ENCODE results near the gene LYSMD2. TPM values are rescaled to one million over a fixed set of nuclear protein-coding genes. Genes with fewer than 3 reads are reported as not detected.
A peak's percentile ranks its signal among the peaks of the same experiment; 100 is the strongest.

LYSMD2 gene
- total RNA-seq, 1 donor from 2014 or later, result 16.4 TPM

GRCh38 chr15:51752888-51753287 is 15.4 kb upstream of the LYSMD2 start:
- no peak for DNase-seq (ENCODE audit: low read depth in 2 of 2)

DNA sequence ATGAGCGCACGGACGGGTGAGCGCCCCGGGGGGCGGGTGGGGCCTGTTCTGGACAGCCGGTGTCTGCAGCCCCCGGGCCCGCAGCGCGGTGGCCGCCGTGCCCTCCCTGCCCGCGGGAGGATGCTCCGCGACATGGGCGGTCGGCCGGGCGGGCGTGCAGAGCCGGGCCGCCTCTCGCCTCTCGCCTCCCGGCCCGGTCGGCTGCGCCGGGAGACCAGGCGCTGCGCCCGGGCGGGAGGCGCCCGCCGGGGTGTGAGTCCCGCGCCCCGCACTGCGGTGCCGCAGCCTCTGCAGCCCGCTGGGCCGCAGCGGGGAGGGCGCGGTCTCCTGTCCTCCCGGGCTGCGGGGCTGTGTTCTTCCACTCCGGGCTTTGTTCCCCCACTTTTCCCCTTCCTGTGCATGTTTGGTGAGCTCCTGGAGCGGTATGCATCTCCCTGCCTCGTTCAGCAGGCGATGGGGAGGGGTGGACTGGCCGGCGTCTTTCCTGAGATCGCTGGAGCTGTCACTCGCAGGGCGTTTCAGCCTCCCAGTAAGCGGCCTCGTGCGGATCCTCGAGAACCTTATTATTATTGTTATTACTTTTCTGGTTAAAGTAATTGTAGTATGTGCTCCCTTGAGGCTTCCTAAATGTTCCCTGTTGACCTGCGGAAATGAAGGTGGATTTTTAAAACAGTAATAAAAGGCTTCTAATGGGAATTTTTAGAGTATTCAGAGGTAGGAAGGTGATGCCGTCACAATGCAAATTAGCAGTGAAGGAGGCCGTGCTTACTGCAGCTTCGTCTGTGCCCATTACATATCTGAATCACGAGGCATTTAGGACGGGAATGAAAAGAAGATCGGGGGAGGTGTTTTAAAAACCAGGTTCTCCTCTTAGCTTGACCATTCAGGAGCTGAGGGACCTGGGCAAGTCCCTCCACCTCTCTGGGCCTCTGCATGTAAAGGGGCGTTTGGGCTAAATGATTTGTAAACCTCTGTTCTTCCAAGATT is 14.5 kb upstream of the LYSMD2 start:
- DNase-seq (ENCODE audit: low read depth in 2 of 2), result peak in 1 of 2 donors; percentile 53

DNA sequence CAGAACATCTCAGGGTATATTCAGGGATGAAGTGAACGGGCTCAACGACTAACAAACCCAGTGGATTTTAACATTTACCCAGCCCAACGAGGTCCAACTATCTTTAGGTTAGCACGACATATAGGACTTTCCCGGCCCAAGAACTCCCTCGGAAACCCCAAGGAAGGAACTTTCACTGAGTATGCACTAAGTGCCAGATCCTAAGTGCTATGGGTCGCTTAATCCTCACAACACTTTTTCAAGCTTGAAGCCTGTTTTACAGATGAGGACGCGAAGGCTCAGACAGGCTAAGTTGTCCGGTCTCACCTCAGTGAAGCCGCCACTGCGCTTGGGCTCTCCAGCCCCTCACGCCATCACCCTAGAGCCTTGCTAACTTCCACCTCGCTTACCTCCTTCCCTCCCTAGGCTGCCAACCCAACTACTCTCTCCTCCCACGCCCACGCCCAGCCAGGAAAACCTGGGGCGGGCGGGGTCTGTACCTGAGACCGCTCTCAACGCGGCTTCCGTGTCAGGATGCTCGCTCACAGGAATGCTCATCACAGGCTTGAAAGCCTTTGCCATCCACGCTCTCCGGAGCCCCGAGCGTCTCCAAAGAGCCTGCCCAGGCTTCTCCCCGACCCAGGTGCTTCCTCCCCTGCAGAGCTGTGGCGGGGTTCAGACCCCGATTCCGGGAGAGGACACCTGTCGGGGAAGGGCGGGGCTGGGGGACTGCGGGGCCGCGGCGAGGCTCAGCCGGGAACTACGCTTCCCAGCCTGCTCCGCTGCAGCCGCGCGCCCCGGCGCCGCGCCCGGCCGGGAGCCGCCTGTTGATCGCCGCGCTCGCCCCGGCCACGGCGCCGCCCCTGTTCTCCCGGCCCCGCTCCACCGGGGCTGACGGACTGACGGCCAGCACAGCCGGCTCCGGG is 13.6 kb upstream of the LYSMD2 start, which contains the start of gene TMOD2:
TMOD2 (plus strand) TSS at position 806 of the 905 bp plus-strand sequence. CDS start 14,845 bp downstream, outside the sequence.
- DNase-seq (ENCODE audit: low read depth in 2 of 2), result peak in 1 of 2 donors; percentile 40

DNA sequence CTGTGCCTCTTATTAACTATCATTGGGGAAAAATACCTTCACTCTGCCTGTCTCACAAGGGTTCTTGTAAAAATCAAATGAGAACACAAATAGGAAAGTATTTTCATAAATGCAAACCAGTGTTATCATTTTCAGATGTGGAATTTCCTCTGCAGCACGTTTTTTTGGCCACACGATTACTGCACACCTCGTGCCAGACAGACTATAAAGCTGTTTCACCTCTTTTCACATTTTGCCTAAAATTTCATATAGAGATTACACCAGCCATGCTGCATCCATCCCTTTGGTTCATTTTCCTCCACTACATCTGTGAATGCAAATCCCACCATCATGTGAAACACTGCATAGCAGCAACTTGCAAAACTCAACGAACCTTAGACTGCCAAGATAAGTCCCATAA is 12.7 kb upstream of the LYSMD2 start:
- no peak for DNase-seq (ENCODE audit: low read depth in 2 of 2)

DNA sequence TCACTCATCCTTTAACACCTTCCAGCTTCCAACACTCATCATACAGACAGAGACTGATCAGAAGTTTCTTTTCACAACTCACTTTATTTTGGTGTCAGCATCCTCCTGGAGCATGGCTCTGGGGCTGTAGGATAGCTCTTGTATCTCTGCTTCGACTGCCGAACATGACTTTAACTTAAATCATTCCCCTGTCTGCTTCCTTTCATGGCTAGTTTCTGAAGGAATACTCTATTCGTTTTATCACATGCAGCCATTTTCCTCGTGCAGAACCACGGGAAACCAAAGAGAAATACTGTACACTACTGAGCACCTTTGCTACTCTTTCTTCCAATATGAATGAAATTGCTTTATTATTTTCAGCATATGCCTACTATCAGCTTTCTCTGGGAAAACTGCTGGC is 11.9 kb upstream of the LYSMD2 start:
- DNase-seq (ENCODE audit: low read depth in 2 of 2), result no peak

DNA sequence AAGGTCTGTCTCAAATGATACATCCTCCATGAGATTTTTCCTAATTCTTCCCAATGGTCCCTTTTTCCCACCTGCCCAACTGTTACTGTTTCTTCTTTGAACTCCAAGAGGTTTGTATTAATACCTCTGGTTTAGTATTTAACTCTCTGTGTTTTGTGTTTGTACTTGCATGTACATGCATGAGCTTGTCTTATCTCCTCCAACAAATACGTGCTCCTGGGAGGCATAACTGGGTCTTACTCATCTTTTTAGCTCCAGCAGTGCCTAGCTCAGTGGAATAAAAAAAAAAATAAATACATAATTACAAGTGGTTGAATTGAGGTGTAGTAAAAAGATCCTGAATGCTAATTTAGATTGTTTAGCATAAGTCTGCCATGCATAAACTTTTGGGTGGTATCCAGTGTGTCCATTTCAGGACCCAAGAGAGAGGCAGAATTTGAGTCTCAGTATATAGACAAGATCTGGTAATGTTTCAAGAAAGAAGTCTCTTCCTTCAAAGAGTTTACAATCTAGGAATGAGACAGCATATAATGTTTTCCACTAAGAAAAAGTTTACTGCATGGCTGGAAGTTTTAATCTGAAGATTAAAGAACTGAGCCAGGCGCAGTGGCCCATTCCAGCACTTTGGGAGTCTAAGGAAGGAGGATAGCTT is 1.7 kb upstream of the LYSMD2 start:
- no peak for DNase-seq (ENCODE audit: low read depth in 2 of 2)

DNA sequence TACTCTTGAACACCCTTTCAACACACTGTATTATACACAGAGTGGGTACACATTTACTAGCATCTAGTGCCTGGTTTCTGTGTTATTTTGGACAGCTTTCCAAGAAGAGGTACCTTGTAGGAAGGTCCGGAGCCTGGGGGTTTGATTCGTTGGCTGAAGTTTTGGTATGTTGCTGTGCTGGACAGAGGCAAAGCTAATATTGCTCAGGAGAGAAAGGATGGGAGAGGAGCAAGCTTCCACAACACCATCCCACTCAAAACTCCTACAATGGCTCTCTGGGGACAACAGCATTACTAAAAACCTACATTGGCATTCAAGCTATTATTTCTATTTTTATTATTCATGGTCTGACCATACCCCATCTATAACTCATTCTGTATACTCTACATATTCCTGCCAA is 1.1 kb upstream of the LYSMD2 start:
- no peak for DNase-seq (ENCODE audit: low read depth in 2 of 2)

DNA sequence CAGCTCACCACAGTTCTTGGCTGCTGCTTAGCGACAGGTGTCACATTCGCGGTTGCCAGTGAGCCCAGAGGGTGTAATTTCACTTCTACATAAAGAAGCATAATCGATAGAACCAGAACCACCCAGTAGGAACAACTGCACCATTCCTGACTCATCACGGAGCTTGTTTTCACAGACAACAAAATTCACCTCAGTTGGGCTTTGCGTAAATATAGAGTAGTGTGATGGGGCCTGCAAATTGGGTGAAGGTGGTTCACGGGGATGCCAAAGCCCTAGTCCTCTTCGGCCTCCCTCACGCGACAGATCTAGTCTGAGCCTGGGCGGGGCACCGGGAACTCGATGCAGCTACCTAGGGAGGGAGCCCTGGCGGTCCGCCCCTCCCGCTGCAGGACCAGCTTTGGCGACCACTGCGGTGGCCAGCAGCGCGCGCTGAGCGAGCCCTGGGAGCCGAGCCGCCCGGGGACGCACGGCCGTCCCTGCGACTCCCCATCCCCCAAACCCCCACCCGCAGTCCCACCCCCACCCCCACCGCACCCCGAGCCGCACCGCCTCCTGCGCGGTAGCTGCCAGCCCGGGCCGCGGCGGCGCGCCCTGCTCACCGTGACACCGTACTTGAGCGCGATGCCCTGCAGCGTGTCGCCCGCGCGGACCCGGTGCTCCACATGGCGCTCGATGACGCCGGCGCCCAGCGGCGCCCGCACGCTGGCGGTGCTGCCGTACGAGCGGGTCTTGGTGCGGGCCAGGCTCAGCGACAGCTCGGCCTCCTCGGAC is 519 bp downstream of the LYSMD2 start:
- DNase-seq (ENCODE audit: low read depth in 2 of 2), result peak in 1 of 2 donors; percentile 42

DNA sequence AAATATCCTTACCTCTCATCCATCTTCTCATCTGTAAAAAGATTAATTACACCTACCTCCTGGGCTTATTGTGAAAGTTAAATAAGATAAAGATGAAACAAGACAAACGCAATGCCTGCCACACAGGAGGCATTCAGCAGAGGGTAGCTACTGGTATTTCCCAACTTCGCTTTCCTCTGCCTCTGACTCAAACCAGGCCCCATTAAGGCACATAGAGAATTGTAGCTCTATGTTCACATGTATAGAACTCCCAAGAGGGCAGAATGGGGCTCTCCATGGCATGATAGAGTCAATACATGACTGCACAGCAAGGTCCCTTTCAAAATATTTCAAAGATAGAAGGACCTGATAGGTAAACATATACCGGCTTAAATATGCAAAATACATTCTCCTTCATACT is 1.4 kb downstream of the LYSMD2 start:
- DNase-seq (ENCODE audit: low read depth in 2 of 2), result no peak

DNA sequence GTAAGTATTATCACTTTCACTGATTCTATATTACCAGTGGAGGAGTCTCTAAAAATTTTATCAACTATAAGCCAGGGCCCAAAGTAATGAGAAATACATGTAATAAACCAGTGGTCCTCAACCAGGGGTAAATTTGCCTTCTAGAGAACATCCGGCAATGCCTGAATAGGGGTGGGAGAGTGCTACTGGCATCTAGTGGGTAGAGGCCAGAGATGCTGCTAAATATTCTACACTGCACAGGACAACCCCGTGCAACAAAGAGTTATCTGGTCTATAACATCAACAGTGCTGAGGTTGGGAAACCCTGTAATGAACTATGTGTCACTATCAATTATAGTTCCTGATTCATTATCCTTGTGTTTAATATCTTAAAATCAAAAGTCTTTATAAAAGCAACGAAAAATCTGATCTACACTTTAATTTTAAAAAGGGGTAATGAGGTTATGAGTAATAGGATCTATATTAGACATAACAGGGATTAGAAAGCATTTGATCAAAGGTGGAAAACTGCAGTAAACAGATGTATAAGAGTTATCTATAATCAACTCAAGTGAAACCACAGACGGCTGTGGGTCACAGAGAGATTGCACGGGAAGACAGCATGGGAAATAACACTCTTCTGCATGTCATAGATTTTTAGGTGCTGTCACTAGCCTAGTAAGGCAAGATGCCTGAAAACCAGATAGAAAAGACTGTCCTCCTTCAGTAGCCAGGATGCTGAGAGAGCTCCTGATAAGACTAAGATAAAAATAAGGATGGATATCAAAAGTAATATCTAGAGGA is 2.0 kb downstream of the LYSMD2 start:
- DNase-seq (ENCODE audit: low read depth in 2 of 2), result no peak

GRCh38 chr15:51732646-51733045 is 4.8 kb downstream of the LYSMD2 start:
- no peak for DNase-seq (ENCODE audit: low read depth in 2 of 2)

GRCh38 chr15:51731549-51732267 is 5.7 kb downstream of the LYSMD2 start:
- no peak for DNase-seq (ENCODE audit: low read depth in 2 of 2)

- peak in 1 of 2 donors; percentile 10 for DNase-seq (ENCODE audit: low read depth in 2 of 2)
Measured at GRCh38 chr15:51727141-51727897, 10.1 kb downstream of the LYSMD2 start.

GRCh38 chr15:51726302-51727073 is 11.0 kb downstream of the LYSMD2 start:
- DNase-seq (ENCODE audit: low read depth in 2 of 2), result peak; percentile 63 to 70

DNA sequence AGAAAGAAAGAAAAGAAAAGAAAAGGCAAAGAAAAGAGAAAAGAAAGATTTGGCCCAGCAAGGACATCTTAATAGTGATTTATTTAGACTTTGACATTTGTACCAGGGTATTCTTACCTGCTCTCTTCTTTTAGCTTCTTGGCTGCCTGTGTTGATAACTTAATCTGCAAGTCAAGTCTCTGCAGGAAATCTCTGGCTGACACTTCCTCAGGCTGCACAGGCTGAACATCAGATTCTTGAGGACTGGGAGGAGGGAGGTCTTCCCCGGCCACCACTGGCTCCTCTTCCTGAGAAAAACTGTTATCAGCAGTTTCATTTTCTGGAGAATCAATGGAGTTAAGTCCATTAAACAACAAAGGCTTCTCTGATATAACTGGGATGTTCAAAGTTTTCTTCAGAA is 12.8 kb downstream of the LYSMD2 start:
- peak in 1 of 2 donors; percentile 28 for DNase-seq (ENCODE audit: low read depth in 2 of 2)

GRCh38 chr15:51724199-51724598 is 13.3 kb downstream of the LYSMD2 start:
- DNase-seq (ENCODE audit: low read depth in 2 of 2), result no peak

- peak; percentile 82 to 88 for DNase-seq (ENCODE audit: low read depth in 2 of 2)
Measured at GRCh38 chr15:51721199-51721960, 16.1 kb downstream of the LYSMD2 start.

Data from dermis microvascular lymphatic vessel endothelial cell (primary cell).